Activated T-helper 9 cell treated with anti-CD3 and anti-CD28 coated beads, Interleukin-2, amount 50 U/mL, for 16 hours (primary cell): ENCODE data around the gene CCNE1.
"Not testable (repeated sequence)": the region's sequence is repeated elsewhere in the genome, so short reads cannot be mapped to it uniquely, and the experiment has no call there.

Experiments
- DNase-seq: peaks from one replicate; pipeline ENCODE4 v3.0.0-alpha.2; 2020; ENCODE audit warnings: low read depth

CCNE1 gene

DNA sequence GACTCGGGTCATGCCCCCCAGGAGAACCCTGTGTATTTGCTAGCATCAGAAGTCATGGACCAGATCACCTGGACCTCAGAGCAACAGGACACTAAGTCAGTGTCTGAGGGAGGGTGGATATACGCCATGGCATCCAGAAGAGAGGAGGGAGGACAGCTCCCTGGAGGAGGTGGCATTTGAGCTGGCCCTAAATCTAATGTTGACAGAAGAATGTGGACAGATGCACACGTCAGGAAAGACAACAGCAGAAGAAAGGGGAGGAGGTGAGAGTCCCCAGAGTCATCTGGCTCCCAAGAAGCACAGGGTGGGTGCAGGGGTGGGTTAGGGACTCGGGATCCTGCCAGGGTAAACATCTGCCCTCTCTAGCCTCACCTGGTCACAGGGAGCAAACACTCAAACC lies 24.5 kb upstream of the CCNE1 start:
- DNase-seq: no peak

DNA sequence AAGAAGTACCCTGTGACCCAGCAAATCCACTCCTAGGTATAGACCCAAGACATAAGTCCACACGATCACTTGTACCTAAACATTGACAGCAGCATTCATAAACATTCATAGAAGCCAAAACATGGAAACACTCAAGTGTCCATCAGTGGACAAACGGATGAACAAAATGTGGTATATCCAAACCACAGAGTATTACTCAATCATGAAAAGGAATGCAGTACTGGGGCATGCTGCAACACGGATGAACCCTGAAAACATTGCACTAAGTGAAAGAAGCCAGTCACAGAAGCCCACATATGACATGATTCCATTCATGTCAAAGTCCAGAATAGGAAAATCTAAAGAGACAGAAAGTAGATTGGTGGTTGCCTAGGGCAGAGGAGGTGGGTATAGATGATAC lies 22.8 kb upstream of the CCNE1 start:
- no peak for DNase-seq

DNA sequence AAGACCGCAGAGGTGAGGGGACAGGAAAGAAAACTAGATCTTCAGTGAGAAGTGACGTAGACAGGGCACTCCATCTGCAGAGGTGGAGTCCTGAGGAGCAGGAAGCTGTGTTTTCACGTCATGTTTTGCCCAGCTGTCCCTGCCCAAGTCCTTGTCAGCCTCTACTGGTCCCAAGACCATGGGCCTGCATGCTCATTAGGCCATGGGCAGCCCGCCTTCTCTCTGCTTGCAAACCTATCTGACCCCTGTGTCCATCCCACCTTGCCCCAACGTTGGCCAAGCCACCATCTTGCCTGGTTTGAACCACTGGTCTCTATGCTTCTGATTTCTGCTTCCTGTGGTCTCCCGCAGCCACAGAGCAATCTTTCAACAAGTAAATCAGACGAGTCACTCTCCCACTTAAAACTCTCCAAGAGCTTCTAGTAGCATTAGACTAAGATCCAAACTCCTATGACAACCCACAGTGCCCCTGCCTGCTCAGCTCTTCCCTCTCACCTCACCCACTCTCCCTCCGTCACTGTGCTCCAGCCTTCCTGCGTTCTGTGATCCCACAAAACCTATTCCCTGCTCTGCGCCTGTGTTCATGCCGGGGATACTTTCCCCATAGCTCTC lies 18.6 kb upstream of the CCNE1 start:
- no peak for DNase-seq

DNA sequence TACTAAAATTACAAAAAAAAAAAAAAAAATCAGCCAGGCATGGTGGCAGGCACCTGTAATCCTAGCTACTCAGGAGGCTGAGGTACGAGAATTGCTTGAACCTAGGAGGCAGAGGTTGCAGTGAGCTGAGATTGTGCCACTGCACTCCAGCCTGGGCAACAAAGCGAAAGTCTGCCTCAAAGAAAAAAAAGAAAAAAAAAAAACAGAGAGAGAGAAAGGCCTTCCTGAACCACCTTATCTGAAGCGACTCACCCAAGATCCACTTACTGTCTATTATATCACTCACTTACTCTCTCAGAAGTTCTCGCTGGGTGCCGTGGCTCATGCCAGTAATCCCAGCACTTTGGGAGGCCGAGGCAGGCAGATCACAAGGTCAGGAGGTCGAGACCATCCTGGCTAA lies 17.3 kb upstream of the CCNE1 start:
- DNase-seq: not testable (repeated sequence)

- no peak for DNase-seq
Measured at GRCh38 chr19:29795461-29796172, 16.2 kb upstream of the CCNE1 start.

DNA sequence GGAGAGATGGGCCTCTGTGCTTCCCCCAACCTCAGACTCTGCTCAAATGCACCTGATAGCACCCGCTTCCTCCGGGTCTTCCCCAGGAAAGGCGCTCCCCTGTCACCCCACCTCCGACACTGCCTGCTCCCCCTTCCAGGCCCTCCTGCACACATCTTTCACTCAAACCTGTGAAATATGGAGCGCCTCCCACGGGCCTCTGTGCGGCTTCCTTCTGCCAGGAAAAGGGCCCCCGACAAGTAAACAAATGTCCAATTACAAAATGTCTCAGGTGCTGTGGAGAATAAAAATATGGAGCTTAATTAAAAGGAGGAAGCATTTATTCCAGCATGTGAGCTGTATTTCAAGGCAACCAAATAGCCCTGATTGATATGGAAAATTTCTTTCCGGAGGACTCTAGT lies 15.6 kb upstream of the CCNE1 start:
- no peak for DNase-seq

DNA sequence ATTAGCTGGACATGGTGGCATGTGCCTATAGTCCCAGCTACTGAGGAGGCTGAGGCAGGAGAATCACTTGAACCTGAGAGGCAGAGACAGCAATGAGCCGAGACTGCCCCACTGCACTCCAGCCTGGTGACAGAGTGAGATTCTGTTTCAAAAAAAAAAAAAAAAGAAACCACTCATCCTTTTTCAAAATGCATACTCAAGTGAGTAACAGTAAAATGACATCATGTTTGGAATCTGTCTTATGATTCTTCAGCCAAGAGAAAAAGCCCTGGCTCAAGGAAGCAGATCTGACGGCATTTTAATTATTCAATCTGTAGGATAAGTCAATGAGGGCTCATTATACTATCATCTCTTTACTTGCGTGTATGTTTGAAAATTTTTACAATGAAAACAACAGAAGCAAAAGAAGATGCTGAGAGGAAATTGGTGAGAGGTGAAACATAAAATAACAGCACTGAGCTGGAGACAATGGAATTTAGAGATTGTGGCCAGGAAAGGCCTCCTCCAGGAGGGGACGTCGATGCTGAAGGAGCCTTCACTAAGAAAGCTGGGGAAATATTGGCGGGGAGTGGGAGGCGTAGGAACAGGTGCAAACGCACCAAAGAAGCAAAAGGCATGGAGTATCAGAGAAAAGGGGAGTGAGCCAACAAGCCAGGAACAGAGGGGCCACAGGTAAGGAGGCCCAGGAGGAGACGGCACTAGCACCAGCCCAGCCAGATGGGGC lies 12.9 kb upstream of the CCNE1 start:
- no peak for DNase-seq

DNA sequence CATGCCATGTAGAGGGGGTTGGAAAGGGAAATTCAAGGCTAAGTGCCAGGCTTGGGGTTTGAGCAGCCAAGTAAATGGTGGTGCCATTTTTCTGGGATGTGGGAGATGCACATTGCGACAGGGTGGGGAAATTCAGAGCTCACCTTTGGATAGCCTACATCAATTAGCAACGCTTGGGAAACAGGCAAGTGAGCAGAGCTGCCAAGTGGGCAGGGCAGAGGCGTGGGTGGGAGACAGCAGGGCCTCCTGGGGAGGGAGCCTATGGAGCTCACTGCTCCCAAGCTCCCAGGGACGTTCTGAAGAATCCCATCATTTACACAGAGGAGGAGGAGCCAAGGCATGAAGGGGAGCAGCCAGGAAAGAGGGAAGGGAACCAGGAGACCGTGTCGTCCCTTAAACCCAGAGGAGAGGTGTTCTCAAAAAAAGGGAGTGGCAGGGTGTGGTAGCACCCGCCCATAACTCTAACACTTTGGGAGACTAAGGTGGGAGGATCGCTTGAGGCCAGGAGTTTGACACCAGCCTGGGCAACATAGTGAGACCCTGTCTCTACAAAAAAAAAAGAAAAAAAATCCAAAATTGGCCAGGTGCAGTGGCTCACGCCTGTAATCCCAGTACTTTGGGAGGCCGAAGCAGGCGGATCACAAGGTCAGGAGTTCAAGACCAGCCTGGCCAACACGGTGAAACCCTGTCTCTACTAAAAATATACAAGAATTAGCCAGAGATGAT lies 11.5 kb upstream of the CCNE1 start:
- no peak for DNase-seq

DNA sequence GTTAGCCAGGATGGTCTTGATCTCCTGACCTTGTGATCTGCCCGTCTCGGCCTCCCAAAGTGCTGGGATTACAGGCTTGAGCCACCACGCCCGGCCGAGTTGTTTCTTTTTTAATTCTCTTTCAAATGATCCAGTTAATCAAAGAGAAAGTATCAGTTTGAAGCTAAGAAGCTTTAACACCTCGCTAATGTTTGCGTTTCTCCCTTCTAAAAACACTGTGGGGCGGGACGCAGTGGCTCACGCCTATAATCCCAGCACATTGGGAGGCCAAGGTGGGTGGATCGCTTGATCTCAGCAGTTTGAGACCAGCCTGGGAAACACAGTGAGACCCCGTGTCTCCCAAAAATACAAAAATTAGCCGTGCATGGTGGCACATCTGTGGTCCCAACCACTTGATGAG lies 7.8 kb upstream of the CCNE1 start:
- DNase-seq: not testable (repeated sequence)

DNA sequence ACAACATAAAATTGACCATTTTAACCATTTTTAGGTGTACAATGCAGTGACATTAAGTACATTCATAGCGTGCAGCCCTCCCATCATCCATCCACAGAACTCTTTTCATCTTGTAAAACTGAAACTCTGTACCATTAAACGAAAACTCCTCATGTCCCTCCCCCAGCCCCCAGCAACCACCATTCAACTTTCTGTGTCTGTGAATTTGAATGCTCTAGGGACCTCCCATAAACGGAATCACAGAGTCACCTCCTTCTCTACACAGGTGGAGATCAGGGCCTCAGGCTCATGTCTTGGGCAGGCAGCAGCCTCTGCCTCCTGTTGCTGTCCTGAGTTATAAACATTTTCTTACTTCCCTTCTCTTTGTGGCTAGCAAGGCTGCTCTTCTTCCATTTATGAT lies 7.3 kb upstream of the CCNE1 start:
- no peak for DNase-seq

DNA sequence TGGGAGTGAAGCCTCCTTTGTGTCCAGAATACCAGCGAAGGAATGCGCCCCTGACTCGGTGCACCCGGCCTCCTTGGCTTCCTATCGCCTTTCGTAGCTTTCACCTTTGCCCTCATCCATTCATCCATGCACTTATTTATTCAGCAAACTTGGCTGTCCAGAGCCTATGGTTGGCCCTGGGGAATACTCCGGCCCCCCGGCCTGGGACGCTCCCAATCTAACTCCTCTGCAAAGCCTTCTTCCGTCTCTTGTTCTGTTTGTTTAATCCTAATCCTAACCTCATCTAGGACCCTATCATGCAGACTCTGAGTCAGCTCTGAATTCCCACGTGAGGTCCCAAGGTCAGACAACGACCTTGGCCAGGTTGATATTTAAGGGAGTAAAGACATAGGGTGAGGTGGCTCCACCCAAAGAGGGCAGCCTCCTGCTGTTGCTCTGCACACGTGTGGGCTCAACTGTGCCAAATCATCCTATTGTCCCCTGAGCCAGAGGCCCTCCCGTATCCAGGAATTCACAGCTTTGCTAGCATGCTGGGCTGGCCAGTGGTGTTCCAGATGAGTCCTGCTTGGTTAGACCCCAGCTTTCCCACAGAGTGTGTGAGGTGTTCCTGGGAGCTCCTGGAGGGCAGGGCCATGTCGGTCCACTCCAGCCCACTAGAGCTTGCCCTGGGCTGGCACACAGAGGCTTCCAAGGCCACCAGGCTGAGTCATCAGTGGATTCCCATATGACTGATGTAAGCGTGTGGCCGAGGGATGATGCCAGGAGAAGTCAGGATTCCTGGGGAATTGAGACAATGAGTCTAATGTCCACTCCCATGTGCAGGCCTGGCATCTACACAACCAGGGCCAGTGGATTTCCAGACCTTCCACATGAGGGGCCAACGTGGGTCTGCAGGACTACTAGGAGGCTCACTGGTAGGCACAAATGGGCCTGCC lies 6.5 kb upstream of the CCNE1 start:
- DNase-seq: no peak

DNA sequence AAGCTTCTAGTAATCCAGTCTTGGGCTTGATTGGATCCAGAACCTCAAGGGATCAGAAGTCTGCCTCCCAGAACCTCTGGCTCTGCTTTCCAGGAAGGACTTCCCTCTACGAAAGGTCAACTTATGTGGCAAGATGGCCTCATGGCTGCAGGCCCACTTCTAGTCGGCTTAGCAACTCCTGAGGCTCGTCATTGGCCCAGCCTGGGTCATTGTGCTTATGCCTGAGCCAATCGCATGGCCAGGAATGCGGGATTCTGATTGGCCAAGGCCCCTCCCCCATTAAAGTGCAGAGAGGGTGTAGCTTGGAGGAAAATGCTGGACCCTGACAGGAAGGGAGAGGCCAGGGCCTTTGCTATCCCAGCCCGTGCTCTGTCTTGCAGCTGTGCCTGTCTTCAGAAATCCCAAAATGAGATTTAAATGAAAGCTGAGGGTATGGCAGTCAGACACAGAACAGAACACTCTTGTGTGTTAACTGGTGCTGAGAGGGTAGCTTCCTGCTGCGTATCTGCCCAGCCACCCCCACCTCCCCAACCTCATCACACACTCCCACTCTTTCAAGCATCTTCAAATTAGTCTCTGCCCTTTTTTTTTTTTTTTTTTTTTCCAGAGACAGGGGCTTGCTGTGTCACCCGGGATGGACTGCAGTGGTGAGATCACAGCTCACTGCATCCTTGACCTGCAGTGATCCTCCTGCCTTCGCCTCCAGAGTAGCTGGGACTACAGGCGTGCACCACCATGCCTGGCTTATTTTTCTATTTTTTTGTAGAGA lies 5.5 kb upstream of the CCNE1 start:
- DNase-seq: no peak

DNA sequence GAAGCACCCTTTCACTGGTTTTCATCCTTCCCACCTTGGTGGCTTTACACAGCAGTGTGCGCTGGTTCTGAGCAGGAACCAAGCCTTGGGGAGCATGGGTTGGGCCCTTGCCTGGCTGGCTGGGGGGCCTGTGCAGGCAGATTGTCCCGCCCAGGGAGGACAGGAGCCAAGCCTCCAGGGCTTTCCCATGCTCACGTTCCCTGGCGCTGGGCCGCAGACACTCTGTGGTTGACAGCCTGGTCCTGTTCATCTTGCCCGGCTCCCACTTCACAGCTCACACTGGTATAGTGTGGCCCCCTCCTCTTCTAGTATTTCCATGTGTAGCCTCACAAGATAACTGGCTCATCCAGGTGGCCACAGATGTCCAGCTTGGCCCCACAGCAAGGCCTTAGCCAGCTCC lies 4.6 kb upstream of the CCNE1 start:
- no peak for DNase-seq

DNA sequence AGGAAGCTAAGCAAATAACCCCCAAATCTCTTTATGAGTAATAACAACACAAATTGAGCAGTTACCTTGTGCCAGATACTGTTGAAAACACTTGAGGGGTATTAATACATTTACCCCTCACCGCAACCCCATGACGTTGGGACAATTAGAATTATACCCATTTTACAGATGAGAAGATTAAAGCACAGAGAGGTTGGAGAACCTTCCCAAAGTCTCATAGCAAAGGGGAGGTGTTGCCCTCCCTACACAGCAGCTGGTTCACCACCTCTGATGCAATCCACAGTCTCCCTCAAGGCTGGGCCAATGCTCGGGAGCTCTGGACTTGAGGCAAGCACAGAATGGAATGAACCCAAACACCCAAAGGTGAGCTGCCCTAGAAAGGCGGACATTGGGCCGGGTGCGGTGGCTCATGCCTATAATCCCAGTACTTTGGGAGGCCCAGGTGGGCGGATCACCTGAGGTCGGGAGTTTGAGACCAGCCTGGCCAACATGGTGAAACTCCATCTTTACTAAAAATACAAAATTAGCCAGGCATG lies 3.9 kb upstream of the CCNE1 start:
- no peak for DNase-seq

GRCh38 chr19:29809795-29810503 lies 1.8 kb upstream of the CCNE1 start:
- DNase-seq: no peak

DNA sequence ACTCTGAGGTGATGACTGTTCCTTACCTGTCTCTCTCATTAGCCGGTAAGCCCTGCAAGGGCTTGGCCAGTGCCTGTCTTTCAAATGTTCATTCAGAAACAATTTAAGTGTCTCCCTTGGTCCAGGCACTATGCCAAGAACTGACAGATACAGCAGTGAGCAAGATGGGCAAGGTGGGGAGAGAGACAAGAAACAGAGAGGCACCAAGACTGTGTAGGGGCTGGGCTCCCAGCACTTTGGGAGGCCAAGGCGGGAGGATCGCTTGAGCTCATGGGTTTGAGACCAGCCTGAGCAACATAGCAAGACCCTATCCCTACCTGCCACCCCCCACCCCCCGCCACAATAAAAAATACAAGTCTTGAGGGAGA lies 1.3 kb upstream of the CCNE1 start:
- DNase-seq: no peak

DNA sequence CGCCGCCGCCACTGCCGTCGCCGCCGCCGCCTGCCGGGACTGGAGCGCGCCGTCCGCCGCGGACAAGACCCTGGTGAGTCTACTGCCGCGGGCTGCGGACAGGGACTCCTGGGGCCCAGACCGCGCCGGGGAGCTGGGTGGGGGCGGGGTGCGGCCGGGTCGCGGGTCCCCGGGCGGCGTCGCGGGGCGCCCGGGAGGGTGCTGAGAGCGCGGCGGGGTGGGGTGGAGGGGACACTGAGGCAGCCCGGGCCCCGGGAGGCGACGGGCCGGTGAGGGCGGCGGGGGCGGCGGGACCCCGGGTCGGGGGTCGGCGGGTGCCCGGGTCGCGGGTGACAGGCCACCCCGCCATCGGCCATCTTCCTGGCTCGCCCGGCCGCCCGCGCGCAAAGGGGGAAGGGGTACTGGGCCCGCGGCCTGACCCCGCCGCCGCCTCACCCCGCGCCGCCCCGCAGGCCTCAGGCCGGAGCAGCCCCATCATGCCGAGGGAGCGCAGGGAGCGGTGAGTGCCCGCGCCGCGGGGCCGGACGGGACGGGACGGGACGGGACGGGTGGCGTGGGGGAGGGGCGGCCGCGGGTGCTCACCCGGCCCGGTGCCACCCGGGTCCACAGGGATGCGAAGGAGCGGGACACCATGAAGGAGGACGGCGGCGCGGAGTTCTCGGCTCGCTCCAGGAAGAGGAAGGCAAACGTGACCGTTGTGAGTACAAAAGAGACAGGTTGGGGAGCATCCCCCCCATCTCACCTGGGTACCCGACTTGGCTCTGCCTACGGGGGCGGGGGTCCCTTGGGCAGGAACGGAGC lies 489 bp downstream of the CCNE1 start:
- DNase-seq: no peak

DNA sequence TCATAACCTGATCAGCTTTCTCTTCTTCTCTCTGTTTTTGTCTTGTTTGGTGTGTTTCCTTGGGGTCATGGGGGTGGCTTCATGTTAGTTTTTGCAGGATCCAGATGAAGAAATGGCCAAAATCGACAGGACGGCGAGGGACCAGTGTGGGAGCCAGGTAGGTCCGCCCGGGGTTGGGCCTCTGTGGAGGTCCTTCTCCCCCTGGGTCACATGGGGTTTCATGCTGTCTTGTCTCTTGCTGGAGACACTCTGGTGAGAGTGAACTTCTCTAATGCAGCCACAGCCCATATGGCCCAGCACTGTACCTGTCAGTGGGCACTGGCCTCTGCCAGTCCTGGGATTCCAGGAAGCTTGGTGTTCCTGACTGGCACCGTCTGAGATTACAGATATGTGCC lies 1.1 kb downstream of the CCNE1 start:
- no peak for DNase-seq

DNA sequence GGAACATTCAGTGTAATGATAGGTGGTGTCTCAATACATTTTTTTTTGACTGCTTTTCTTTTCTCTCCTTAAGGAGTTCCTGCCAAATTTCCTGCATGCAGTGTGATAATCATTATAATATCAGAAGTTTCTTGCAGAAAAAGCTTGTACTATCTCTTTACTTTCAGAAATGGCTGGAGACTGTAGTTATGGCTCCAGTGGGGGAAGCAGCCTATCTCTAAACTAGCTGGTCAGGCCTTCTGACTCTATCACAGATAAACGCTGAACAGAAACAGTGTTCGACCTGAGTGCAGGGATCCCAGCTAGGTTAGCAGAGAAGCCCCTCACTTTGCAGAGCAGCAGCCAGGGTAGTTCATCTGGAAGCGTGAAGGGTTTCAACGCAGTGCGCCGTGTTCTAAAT lies 1.9 kb downstream of the CCNE1 start:
- DNase-seq: no peak
